Activated naive CD8-positive, alpha-beta T cell treated with anti-CD3 and anti-CD28 coated beads, Interleukin-2, amount 50 U/mL, for 24 hours (primary cell): ENCODE data around the gene LSR.

ENCODE experiments used
- ATAC-seq: fragments of 150-1000 bp; cut with Tn5 transposase; one replicate; pipeline ENCODE4 v1.10.0; 2021
- DNase-seq: peaks from one replicate; pipeline ENCODE4 v3.0.0; 2021
- H3K27ac Mint-ChIP-seq: one replicate; pipeline ENCODE4 v1.8.0; 2021; ENCODE audit warnings: mild to moderate bottlenecking, mixed read lengths
- H3K27me3 Mint-ChIP-seq: one replicate; pipeline ENCODE4 v1.8.0; 2021; ENCODE audit warnings: mixed read lengths
- H3K36me3 Mint-ChIP-seq: one replicate; pipeline ENCODE4 v1.8.0; 2021; ENCODE audit warnings: low read depth, mixed read lengths
- H3K4me1 Mint-ChIP-seq: one replicate; pipeline ENCODE4 v1.8.0; 2021; ENCODE audit warnings: mixed read lengths
- H3K4me3 Mint-ChIP-seq: one replicate; pipeline ENCODE4 v1.8.0; 2021; ENCODE audit warnings: mild to moderate bottlenecking, moderate library complexity, mixed read lengths
- H3K9me3 Mint-ChIP-seq: one replicate; pipeline ENCODE4 v1.8.0; 2021; ENCODE audit warnings: mixed read lengths

LSR gene

DNA sequence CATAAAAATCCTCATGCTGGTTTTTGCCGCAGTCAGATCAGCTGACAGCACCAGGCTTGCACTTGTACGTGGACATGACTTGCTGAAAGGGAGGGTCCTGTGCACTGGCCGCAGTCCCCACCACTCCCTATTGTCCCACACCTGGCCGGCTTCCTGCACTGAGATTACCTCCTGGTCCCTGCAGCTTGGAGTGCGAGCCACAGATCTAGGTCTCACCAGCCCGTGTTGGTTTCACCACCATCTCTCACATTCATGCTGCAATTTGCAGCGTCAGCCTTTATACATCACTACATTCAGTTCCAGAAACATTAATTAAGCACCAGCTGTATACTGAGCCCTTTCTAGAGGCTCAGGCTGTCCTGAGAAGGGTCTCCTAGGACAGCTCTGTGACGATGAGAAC is 65.2 kb downstream of the LSR start:
- Mint-ChIP-seq H3K27me3 (peaks cover 3% of the 10 kb centered on the region), H3K9me3 (no peaks in the 10 kb centered on the region), H3K4me3 (no peak overlapping the region), H3K4me1 (peaks cover 11% of the 10 kb centered on the region), H3K36me3 (no peaks in the 10 kb centered on the region), H3K27ac (no peak overlapping the region)
- DNase-seq (no peak), ATAC-seq (no peak)

DNA sequence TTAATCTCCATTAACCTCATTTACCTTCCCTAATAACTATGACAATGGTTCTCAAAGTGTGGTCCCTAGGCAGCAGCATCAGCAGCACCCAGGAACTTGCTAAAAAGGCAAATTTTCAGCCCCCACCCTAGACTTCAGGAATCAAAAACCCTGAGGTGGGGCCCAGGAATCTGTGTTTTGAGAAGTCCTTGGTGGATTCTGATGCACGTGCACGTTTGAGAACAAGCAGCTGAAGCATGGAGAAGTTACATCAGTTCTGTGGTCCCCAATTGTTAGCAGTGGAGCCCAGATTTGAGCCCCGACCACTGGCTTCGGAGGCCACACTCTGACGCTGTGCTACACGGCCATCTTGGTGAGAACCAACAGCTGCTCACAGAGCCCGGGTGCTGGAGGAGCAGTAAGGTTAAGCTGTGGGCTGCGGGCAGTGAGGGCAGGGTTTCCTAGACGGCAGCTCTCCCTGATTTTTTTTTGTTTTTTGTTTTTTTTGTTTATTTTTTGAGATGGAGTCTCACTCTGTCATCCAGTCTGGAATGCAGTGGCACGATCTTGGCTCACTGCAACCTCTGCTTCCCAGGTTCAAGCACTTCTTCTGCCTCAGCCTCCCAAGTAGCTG is 66.2 kb downstream of the LSR start:
- Mint-ChIP-seq H3K4me3 (no peak overlapping the region), H3K27ac (no peak overlapping the region), H3K27me3 (peaks cover 3% of the 10 kb centered on the region), H3K36me3 (no peaks in the 10 kb centered on the region), H3K4me1 (peaks cover 13% of the 10 kb centered on the region), H3K9me3 (no peaks in the 10 kb centered on the region)
- no peak for ATAC-seq
- DNase-seq = no peak

DNA sequence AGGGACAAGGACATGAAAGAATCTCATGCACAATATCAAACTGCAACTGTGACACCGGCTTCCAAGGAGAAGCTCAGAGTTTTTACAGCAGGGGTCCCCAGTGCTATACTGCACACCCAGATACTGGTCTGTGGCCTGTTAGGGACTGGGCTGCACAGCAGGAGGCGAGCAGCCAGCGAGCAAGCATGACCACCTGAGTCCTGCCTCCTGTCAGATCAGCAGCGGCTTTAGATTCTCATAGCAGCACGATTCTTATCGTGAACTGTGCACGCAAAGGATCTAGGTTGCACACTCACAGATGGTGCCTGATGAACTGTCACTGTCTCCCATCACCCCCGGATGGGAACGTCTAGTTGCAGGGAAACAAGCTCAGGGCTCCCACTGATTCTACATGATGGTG is 67.1 kb downstream of the LSR start:
- DNase-seq (no peak), ATAC-seq (no peak)
- Mint-ChIP-seq H3K27ac (no peak overlapping the region), H3K27me3 (peaks cover 3% of the 10 kb centered on the region), H3K4me3 (no peak overlapping the region), H3K4me1 (peaks cover 11% of the 10 kb centered on the region), H3K9me3 (no peaks in the 10 kb centered on the region), H3K36me3 (no peaks in the 10 kb centered on the region)

DNA sequence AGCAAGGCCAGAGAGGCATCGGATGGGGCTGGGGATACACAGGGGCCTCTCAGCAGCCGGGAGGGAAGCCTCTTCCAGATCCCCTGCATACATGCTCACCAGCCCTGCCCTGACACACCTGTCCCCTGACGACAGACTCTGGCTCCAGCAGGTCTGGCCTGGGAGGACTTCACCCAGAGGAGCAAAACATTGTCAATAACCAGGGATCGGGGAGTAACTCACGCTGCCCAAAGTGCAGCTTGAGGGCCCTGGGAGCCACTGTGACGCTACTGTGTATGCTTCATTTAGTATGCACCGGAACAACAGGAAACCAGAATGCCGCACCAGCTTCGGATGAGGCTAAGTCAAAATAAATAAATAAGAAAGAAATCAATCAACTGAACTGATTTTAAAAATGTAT is 67.8 kb downstream of the LSR start:
- DNase-seq (no peak), ATAC-seq (no peak)
- Mint-ChIP-seq H3K4me3 (no peak overlapping the region), H3K9me3 (no peaks in the 10 kb centered on the region), H3K4me1 (peaks cover 12% of the 10 kb centered on the region), H3K27ac (no peak overlapping the region), H3K36me3 (no peaks in the 10 kb centered on the region), H3K27me3 (peaks cover 3% of the 10 kb centered on the region)
